HG03066 (cell line): Measurements from ENCODE around the gene PITPNM1.

Experiments used
- ATAC-seq: cut with Tn5 transposase; IDR thresholded peaks from one replicate; pipeline ENCODE4 v1.9.1; 2021; ENCODE audit warnings: low read depth; ENCODE audit not compliant: unreplicated experiment

The PITPNM1 gene

DNA sequence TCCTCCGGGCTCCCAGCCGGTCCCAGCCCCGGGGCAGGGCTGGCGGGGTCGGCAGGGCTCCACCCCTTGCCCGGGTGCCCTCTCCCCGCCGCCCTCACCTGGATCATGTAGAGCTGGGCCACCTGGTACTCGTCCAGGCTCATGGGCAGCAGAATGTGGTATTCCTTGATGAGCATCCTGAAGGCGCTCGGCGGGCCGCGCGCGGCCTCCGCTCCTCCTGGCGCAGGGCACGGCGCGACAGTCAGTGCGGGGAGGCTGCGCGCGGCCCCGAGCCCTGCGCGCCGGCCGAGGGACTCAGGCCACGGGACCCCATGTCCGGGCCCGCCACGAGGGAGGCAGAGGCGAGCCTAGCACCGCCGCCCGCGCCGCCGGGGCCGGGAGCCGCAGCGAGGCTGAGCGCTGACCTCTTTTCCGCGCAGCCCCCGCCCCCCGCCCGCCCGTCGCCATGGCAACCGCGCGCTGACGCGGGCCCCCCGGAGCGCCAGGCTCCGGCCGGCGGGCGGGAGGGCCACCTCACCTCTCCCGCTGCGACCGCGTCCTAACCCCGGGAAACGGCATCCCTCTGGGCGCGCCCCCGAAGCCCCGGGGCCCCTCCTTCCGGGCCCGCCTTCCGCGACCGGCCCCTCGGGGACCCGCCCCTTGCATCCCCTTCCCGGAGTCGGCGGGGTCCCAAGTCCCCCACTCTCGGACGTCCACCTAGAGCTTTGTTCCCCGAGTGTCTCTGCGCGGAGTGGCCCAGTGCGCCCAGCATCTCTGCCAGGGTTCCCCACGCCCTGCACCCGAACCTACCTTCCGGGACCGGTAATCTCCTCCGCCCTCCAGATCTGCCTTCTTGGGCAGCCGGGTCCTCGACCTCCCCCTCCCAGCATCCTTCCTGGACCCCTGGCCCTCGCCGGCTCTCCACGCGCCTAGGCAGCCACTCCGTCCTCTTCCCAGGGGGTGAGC, 886 bp downstream of the PITPNM1 start:
- no peak for ATAC-seq

DNA sequence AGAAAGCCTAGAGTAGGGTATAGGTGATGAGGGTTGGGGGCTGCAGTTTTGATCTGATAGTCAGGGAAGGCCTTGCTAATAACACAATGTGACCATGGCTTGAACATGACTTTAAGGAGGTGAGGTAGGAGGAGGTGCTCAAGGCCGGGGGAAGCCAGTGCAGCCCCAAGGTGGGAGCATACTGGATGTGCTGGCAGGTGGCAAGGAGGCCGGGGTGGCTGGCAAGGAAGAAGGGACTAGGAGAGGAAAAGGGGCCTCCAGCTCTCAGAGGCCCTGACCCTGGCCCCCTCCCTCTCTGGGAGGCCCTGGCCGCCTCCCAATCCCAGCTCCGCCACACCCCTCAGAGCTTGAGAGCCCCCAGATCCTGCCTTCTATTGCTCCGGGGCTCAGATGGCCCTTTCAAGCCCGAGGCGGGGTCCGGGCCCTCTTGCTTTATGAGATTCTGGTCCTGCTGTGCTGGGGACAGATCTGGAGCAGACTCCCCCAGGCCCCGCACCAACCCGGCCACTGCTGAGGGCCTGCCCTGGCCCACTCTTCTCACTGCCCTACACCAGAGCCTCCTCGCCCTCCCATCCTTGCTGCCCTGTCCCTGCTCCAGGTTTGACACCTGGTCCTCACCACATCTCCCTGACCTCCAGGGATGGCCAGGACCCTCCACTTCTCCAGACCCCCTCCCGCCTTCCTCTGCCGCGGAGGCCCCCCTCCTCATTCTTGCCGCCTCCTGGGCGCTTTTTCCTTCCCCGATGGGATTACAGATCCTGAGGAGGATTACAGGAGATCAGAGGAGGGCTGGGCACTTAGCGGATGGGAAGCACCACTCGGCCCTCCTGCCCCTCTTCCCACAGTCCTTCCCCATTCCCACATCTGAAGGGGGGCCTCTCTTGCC, 1.8 kb downstream of the PITPNM1 start:
- no peak for ATAC-seq

DNA sequence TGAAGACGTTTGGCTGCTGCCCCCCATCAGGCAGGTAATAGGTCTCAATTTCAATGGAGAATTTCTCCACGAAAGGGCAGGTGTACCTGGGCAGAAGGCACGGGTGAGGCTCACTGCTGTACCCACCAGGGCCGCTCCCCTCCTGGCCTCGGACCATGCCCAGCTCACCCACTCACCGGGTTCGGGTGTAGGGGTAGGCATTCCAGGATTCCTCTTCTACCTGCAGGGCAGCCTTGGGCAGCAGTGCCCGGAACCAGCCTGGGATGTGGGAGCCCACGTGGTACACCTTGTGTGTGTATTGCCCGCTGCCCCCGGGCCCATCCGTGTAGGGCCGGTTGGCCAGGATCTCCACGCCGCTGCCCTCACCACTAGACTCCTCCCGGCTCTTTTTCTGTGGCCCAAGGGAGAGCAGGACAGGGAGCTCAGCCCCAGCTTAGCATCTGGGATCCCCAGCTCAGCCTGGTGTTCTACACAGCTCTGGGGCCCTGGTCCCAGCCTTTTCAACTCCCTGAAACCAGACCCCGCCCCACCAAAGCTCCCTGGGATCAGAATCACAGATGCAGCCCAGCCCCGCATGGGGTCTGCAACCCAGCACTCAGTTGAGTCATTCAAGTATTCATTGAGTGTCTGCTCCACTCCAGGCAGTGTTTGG, 2.7 kb downstream of the PITPNM1 start:
- ATAC-seq = no peak

DNA sequence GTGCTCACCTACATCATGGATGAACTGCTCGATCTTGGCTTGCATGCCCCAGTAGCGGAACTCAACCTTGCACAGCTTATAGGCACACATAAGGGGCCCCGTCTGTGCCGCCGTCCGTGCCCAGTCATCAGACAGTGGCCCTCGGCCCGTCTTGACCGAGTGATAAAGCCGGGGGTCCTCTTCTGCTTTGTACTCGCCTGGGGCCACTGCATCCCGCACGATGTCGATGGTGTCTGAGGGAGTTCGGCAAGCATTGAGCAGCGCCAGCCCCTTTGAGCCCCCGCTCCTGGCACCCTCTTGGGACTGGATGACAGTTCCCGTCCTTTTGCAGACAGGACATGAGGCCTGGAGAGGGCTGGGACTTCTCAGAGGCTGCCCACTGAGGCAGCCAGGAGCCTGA, 3.3 kb downstream of the PITPNM1 start:
- no peak for ATAC-seq

DNA sequence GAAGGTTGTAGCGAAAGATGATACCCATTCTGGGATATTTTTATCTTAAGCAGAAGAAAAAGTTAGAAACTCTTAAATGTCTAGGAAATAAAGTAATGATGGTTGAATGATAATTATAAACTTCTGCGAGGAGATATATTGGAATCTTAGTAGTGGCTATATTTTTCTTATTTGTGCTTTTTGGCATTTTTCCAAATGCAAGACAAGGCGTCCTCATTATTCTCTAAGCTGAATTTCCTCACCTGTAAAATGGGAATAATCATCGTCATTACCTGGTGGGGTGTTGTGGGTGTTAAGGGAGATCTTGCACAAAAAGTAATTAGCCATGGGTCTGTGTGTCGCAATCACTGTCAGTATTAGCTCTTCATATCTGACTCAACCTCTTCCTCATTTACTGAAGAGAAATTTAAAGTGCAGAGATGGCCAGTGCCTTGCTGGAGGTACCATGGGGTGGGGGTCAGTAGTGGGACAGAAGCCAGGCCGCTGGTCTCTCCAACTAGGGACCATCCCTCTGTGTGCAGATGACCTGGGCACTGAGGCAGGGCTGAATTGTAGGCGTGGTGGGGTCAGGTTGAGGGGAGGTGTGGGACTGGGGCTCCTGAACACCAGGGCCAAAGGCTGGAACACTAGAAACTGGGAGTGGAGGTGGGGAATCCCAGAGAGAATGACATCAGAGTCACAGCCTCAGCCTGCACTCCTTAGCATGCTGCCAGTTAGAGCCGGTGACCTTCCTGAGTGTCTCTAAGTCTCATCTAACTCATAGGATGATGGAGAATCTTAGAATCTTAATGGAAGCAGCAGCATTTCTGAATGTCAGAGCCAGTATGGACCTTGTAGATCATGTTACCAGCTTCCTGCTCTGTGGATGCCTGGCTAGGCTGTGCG, 4.1 kb downstream of the PITPNM1 start:
- no peak for ATAC-seq

DNA sequence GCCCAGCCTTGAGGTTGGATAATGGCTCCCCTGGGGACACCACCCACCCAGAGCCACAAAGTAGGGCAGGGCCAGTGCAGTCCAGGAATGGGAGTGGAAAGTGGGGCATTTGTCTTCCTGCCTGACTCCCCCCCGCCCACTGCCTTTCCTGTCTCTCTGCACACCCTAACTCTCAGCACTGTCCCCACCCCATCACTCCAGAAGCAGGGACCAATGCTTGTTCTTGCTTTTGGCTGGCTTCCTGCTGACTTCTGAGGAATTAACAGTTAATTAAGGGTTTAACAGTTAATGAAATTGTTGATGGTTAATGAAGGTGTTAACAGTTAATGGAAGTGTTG, 4.7 kb downstream of the PITPNM1 start:
- ATAC-seq = no peak

DNA sequence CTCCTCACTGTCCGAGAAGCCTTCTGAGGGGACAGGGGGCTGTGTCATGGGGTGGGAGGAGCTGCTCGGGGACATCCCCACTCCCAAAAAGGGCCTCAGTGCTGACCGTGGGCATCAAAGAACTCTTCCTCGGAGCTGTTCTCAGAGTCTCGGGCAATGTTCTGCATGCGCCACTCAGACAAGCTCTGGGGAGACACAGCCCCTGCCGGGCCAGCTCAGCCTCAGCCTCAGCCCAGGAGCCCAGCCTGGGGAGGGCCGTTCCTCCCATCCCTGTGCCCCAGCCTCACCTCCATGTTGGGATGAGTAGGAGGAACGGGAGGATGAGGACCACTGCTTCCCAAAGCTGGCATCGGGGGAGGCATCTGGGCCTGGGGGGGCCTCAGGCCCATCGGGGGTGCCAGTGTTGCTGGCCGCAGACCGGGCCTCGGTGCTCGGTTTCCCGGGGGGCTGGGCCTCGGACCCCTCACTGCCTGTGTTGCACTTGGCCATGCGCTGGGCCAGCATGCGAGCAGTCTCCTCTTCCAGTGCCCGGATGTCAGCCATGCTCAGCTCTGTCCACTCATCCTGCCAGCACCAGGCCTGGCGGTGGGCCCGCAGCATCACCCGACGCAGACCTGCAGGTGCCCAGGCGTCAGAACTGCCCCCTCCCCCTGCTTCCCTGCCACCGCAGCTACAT, 5.2 kb downstream of the PITPNM1 start:
- no peak for ATAC-seq

DNA sequence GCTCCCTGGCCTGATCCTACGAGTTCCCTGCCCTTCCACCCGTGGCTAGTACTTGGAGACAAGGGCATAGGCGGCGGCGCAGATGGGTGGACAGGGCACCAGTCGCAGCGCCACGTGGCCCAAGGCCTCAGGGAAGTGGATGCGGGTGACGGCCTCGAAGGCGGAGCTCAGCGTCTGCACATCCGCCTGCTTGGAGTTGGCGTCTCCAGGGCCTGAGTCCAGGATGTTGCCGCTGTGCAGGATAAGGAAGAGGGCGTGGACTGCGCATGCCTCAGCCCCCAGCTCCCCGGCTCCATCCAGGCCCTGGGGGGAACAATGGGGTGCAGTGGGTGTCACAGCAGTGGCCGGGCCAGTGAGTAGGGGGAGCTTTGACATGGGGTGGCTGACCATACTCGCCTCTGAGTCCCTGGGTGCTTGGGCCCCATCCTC, 6.6 kb downstream of the PITPNM1 start:
- no peak for ATAC-seq

DNA sequence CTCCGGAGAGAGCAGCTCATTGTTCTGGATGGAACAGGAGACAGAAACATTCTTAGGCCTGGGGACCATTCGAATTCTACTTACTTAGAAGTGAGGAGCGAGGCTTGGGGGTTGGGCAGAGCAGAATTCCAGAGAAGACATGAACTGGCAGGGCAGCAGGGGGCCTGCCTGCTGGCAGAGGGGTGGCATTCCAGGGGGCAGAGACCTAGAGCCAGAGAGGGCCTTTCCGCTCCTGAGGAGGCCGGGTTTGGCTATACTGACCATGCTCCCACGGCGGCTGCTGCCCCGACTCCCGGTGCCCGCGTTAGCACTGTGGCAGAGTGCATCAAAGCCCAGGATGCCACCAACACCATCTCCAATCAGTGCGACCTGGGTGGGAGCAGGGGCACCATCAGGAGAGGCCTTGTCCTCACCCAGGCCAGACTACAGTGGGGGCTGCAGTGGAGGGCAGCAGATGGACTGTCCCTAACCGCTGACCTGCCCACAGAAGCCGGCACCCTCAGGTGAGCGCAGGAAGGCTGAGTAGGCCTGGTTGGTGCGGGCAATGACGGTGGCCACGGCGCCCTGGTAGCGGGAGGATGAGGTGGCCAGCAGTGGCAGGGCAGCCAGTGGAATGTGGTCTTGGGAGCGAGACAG, 7.4 kb downstream of the PITPNM1 start:
- no peak for ATAC-seq

DNA sequence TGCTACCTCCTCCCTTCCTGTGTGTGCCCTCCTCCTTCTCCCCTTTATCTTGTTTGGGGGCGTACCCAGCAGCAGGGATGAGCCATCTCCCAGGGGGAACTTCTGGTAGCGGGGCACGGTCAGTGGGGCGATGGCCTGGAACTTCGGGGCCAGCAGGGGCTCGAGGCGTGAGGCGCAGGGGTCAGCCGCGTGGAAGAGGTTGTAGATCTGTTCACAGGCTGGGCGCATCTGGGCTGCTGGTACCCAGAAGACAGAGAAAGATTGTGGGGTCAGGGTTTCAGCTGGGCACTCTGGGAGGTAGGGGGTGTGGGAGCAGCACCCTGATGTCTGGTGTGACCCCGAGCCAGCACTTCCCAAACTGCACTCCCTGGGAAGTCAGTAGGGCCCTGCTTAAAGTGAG, 9.1 kb downstream of the PITPNM1 start:
- ATAC-seq = no peak

DNA sequence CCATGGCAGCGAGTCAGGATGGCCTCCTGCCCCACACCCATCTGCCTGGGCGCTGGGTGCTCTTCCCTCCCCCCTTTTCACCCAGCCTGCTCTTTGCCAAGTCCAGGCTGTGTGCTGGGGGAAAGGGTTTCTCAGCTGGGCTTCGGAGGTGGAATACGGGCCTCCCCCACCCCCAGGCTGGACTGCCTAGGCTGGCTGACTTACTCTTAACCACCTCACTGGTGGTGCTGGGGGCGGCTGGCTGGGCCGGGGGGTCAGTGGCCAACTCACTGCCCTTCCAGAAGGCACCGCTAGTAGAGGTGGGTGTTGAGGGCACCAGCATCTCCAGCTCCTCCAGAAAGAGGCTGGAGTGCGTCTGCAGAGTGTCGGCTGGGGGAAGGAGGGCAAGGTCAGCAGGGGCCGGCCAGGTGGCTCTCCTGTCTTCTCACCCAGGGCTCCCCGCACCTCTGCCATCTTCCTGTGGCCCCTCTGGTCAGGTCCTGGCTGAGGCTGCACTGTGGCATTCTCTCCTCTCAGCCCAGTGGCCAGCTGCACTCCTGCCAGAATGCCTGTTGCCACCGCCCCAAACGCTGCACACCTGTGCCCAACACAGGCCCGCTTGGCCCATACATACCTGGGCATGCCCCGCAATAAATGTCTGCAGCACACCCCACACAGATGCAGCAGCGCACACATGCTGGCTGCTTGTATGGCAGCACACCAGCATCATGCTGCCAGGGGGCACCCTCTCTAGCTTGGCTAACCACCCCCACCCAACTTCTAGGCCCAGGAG, 9.7 kb downstream of the PITPNM1 start:
- ATAC-seq = no peak

DNA sequence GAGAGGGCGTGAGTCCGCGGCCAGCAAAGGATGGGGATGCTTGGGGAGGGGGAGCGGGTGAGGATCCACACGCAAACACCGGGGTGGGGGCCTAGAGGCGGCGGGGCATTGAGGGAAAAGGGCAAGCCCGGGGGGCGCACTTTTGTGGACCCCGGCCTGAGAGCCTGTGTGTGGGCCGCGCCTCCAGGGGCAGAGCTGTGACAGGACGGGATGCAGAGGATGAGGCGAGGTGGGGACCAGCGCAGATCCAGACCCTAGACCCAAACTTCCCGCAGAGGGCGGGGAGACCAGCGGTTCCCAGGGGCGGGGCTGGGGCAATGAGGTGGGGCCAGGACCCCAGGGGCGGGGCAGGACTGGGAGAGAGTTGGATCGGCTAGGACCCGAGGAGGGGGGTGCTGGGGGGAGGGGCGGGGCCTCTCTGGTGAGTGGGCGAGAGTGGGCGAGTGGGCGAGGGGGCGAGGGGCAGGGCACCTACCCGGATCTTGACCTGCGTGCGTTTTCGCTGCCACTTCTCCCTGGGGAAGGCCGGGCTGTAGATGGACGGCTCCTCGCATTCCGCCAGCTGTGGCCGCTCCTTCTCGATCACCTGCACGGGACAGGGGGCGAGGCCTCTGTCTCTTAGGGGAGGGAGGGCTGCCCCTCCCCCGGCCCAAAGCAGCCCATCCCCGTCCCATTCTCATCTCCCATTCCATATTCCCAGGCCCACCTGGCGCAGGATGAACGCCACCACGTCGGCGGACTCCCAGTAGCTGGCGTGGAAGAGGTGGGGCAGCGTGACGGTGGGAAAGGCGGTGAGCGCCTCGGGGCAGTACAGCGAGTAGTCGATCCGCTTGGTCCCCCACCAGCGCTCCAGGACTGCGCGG, 10.6 kb downstream of the PITPNM1 start:
- ATAC-seq = no peak

DNA sequence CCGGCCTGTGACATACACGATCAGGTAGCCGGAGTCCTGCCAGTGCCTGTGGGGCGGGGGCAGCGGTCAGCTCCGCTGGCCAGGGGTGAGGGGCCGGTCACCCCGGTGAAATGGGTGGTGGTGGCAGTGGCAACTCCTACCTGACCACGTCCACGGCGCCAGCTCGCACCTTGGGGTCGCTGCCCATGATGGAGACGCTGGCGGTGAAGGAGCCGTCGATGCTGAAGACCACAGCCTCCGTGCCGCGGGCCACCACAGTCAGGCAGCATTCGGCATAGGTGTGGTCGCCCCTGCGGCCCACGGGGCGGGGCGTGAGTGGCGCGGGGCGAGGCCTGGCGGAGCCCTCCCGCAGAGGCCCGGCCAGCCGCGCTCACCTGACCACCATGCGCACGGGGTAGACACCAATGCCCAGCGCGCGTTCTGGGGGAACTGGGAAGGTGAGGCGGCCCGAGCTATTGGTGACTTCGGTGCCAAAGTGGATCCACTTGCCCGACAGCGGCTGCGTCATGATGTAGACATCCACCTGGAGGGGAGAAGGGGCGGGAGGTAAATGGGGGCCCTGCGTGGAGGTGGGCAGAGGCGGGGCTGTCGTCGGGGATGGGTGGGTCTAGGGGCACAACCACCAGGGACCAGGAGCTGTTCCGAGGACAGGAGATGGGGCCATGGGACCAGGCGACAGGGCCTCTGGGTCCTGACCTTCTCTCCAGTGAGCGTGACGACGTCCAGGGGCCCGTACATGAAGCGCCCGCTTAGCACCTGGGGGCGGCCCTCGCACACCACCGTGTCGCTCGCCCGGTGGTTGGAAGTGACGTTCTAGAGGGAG, 11.4 kb downstream of the PITPNM1 start:
- no peak for ATAC-seq

DNA sequence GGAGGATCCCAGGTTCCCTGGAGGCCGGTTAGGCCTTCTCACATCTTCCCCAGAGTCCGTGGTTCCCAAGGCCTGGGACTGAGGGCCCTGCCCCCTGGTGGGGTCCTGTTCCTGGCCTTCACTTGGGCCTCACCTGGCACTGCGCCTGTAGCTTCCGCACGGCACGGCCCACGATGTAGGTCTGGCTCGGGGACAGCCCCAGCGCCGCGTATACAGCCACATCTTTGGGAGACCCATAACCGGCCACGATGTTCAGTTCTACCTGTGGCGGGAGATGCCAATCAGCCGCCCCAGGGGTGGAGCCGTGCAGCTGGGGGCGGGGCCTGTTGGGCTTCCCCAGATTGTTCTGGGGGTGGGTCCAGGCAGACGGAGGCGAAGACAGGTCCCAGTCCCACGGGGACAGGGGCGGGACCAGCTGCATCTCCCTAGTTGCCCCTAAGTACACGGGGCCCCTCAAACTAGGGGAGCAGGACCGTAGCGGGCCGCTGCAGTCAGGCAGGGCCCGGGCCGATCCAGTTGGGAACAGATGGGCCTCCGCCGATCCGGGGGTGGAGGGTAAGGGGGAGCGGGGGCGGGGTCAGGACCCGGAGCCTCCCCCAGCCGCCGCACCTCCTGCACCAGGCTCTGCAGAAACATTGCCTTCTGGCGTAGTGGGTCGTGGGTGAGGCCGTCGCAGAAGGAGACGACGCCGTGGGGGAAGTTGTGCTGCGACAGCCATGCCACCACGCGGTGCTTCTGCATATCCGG, 12.2 kb downstream of the PITPNM1 start:
- ATAC-seq = no peak

DNA sequence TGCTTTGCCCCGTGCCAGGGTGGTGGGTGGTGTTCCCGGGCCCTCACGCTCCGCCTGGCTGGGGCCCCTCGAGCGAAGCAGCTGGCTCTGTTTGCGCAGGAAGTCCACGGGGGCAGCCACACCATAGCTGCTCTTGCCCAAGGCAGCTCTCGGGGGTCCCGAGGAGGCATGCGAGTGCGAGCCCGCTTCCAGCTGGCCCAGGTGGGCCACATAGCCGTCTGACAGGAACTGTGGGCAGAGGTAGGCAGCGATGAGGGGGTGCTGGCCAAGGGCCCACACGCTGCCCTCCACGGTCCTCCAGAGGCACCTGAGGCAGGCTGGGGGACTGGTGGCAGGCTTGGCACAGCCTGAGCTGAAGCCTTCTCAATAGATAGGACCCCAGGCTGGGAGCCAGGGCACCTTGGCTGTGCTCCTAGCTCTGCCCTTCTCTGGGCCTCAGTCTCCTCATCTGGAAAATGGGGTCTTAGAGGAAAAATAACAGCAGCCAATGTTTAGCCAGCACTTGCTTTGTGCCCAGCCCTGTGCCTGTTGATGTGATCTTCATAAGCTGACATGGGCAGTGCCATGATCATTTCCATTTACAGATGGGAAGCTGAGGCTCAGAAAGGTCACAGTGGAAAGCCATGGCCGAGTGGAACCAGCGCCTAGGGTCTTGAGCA, 13.0 kb downstream of the PITPNM1 start:
- no peak for ATAC-seq
